ENCODE data around the gene VMP1. TPM values are rescaled to one million over a fixed set of nuclear protein-coding genes. Genes with fewer than 3 reads are reported as not detected.

VMP1 gene
- total and polyA plus RNA-seq, 2 of the 13 experiments (the other 11 are each of a cell fraction or from before 2014, with no cell fraction given) = 186 to 271 TPM

DNA sequence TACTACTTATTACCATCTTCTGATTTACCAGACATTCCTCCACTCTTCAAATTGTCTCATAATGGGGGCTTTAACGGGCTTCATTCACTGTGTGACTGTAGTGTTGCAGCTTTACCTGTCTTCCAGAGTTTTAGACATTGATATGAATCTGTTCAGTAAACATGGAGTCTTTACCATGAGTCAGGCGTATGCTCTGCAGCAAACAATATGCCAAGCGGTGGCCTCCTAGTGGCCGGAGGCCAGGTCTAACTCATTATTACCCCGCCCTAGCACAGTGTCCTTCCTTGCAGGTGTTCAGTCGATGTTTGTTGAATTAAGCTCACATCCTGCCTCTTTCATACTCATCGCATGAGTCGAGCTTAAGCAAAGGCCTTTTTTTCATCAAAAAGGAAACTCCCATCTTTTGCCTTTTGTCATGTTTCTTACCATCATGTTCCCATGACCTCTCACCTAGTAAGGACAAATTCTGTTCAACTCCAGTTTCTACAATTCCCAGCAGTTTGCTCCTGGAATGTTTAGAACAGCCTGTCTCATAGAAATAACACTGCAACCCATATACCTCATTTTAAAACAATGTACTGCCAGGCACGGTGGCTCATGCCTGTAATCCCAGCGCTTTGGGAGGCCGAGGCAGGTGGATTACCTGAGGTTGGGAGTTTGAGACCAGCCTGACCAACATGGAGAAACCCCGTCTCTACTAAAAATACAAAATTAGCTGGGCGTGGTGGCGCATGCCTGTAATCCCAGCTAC is 145.9 kb downstream of the VMP1 start (continued):
- no peak for TF ChIP-seq AKNA (CRISPR knock-in tag; IDR thresholded peaks at IDR 0.05; ENCODE audit: borderline replicate concordance)
- TF ChIP-seq IKZF4 (CRISPR knock-in tag; IDR thresholded peaks at IDR 0.05; ENCODE audit: borderline replicate concordance, low read depth, not compliant biosample characterization) = no peak
- peak; percentile 97 for TF ChIP-seq PHF21A (CRISPR knock-in tag; IDR thresholded peaks at IDR 0.05)
- TF ChIP-seq ZNF432 (CRISPR knock-in tag; IDR thresholded peaks at IDR 0.05; ENCODE audit: borderline replicate concordance) = no peak
- no peak for TF ChIP-seq GPBP1L1 (CRISPR knock-in tag; IDR thresholded peaks at IDR 0.05)
- TF ChIP-seq ZNF205 (CRISPR knock-in tag; IDR thresholded peaks at IDR 0.05) = peak; percentile 91; the same call in 1 of the 2 replicates
- no peak for TF ChIP-seq WIZ (CRISPR knock-in tag; IDR thresholded peaks at IDR 0.05)
- peak; percentile 98 for TF ChIP-seq KDM4B (CRISPR knock-in tag; IDR thresholded peaks at IDR 0.05)
- 0 out of 2 replicates have a peak, but pooled peaks have one; percentile 16 for TF ChIP-seq GLI4 (CRISPR knock-in tag; IDR thresholded peaks at IDR 0.05; ENCODE audit: borderline replicate concordance)
- TF ChIP-seq, protein P1, sequence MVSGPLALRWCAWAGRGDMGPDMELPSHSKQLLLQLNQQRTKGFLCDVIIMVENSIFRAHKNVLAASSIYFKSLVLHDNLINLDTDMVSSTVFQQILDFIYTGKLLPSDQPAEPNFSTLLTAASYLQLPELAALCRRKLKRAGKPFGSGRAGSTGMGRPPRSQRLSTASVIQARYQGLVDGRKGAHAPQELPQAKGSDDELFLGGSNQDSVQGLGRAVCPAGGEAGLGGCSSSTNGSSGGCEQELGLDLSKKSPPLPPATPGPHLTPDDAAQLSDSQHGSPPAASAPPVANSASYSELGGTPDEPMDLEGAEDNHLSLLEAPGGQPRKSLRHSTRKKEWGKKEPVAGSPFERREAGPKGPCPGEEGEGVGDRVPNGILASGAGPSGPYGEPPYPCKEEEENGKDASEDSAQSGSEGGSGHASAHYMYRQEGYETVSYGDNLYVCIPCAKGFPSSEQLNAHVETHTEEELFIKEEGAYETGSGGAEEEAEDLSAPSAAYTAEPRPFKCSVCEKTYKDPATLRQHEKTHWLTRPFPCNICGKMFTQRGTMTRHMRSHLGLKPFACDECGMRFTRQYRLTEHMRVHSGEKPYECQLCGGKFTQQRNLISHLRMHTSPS (CRISPR knock-in tag; IDR thresholded peaks at IDR 0.05; ENCODE audit: low read depth) = peak; percentile 92
- peak; percentile 72; the same call in 1 of the 2 replicates for TF ChIP-seq ZNF430 (CRISPR knock-in tag; IDR thresholded peaks at IDR 0.05)
- peak; percentile 46; the same call in 1 of the 2 replicates for TF ChIP-seq MEIS1 (CRISPR knock-in tag; IDR thresholded peaks at IDR 0.05; ENCODE audit: borderline replicate concordance)
- no peak for TF ChIP-seq ZNF20 (CRISPR knock-in tag; IDR thresholded peaks at IDR 0.05)
- peak; percentile 78; the same call in 1 of the 2 replicates for TF ChIP-seq ARID4A (CRISPR knock-in tag; IDR thresholded peaks at IDR 0.05; ENCODE audit: borderline replicate concordance)
- TF ChIP-seq NONO (IDR thresholded peaks at IDR 0.05) = no peak
- TF ChIP-seq NONO (CRISPR knock-in tag; conservative IDR thresholded peaks at IDR 0.05) = peak; percentile 68; the same call in 1 of the 2 replicates
